HepG2 (cell line): ENCODE results near the gene STX5. TPM values are rescaled to one million over a fixed set of nuclear protein-coding genes. Genes with fewer than 3 reads are reported as not detected.

Experiments
- CHD4 ChIP-seq: fragments of 200-600 bp; sonication (generic); IDR thresholded peaks from 2 replicates; pipeline ENCODE4 v1.7.0; 2017; ENCODE audit warnings: mild to moderate bottlenecking, low read length, borderline replicate concordance
- EP300 ChIP-seq, 3 experiments: sonication (generic) in 1 of 3; formaldehyde crosslinking in 1 of 3; IDR thresholded peaks; 2 replicates each; pipeline versions ENCODE4 v1.5.1 to v1.6.1; 2011 to 2020; ENCODE audit warnings: low read depth in 2 of 3, low read length in 2 of 3, borderline replicate concordance in 1 of 3, improper control_type of control experiment in 1 of 3, mild to moderate bottlenecking in 1 of 3, missing genetic modification reagents in 1 of 3, moderate library complexity in 1 of 3
- ETV5 ChIP-seq: IDR thresholded peaks from 2 replicates; pipeline ENCODE4 v1.6.1; 2018; ENCODE audit warnings: missing biosample characterization, missing genetic modification reagents, inconsistent platforms, borderline replicate concordance
- HOXA3 ChIP-seq: sonication (generic); formaldehyde crosslinking; IDR thresholded peaks from 2 replicates; pipeline ENCODE4 v1.5.0; 2020; ENCODE audit warnings: missing genetic modification reagents
- KDM4B ChIP-seq: sonication (generic); formaldehyde crosslinking; IDR thresholded peaks from 2 replicates; pipeline ENCODE4 v1.4.0; 2020; ENCODE audit warnings: missing genetic modification reagents
- KDM5A ChIP-seq: fragments of 200-600 bp; sonication (generic); IDR thresholded peaks from 2 replicates; pipeline ENCODE4 v1.7.0; 2018; ENCODE audit warnings: antibody characterized with exemption, mild to moderate bottlenecking, low read length, borderline replicate concordance
- MBD4 ChIP-seq: IDR thresholded peaks from 2 replicates; pipeline ENCODE4 v1.6.1; 2012; ENCODE audit warnings: low read length, inconsistent platforms, borderline replicate concordance
- MLXIP ChIP-seq: sonication (generic); formaldehyde crosslinking; IDR thresholded peaks from 2 replicates; pipeline ENCODE4 v1.9.0; 2021; ENCODE audit warnings: missing genetic modification reagents, borderline replicate concordance
- MXD3 ChIP-seq: IDR thresholded peaks from 2 replicates; pipeline ENCODE4 v1.6.1; 2016; ENCODE audit warnings: mild to moderate bottlenecking, missing biosample characterization, missing genetic modification reagents
- MXD4 ChIP-seq: IDR thresholded peaks from 2 replicates; pipeline ENCODE4 v1.6.1; 2016; ENCODE audit warnings: mild to moderate bottlenecking, missing biosample characterization, missing genetic modification reagents
- MYNN ChIP-seq: sonication (generic); formaldehyde crosslinking; IDR thresholded peaks from 2 replicates; pipeline ENCODE4 v1.4.0; 2020; ENCODE audit warnings: mild to moderate bottlenecking, low read depth, missing genetic modification reagents
- NFYB ChIP-seq: sonication (generic); formaldehyde crosslinking; IDR thresholded peaks from 2 replicates; pipeline ENCODE4 v1.4.0; 2020; ENCODE audit warnings: missing genetic modification reagents
- SKI ChIP-seq: fragments of 450-650 bp; IDR thresholded peaks from one replicate; pipeline ENCODE4 v1.6.1; 2018; ENCODE audit warnings: mild to moderate bottlenecking; ENCODE audit not compliant: partially characterized antibody
- SOX13 ChIP-seq, 3 experiments: fragments of 450-650 bp in 1 of 3; sonication (generic) in 1 of 3; formaldehyde crosslinking in 1 of 3; IDR thresholded peaks in 2 of 3; conservative IDR thresholded peaks in 1 of 3; 2 replicates each; pipeline versions ENCODE4 v1.5.0 to v1.6.1; 2016 to 2020; ENCODE audit warnings: antibody characterized with exemption in 1 of 3, mild to moderate bottlenecking in 1 of 3, missing compliant biosample characterization in 1 of 3, missing genetic modification reagents in 1 of 3, moderate library complexity in 1 of 3
- TBX3 ChIP-seq: fragments of 450-650 bp; IDR thresholded peaks from 2 replicates; pipeline ENCODE4 v1.6.1; 2017; ENCODE audit warnings: antibody characterized with exemption, mild to moderate bottlenecking, inconsistent platforms, borderline replicate concordance
- ZFP62 ChIP-seq: sonication (generic); formaldehyde crosslinking; IDR thresholded peaks from 2 replicates; pipeline ENCODE4 v1.4.0; 2020; ENCODE audit warnings: missing genetic modification reagents
- ZFP90 ChIP-seq: sonication (generic); formaldehyde crosslinking; IDR thresholded peaks from 2 replicates; pipeline ENCODE4 v1.8.0; 2022; ENCODE audit warnings: missing genetic modification reagents, mild to moderate bottlenecking, inconsistent platforms, borderline replicate concordance
- ZKSCAN8 ChIP-seq: IDR thresholded peaks from 2 replicates; pipeline ENCODE4 v1.6.1; 2016; ENCODE audit warnings: borderline replicate concordance, missing genetic modification reagents, missing compliant biosample characterization
- ZMYM4 ChIP-seq: sonication (generic); formaldehyde crosslinking; IDR thresholded peaks from 2 replicates; pipeline ENCODE4 v1.8.1; 2023; ENCODE audit warnings: mild to moderate bottlenecking, missing genetic modification reagents
- ZNF280B ChIP-seq: sonication (generic); formaldehyde crosslinking; IDR thresholded peaks from 2 replicates; pipeline ENCODE4 v1.5.0; 2020; ENCODE audit warnings: missing genetic modification reagents, mild to moderate bottlenecking, borderline replicate concordance
- ZNF331 ChIP-seq: sonication (generic); formaldehyde crosslinking; IDR thresholded peaks from 2 replicates; pipeline ENCODE4 v1.4.0; 2020; ENCODE audit warnings: missing genetic modification reagents
- ZNF460 ChIP-seq: sonication (generic); formaldehyde crosslinking; IDR thresholded peaks from 2 replicates; pipeline ENCODE4 v1.5.1; 2020; ENCODE audit warnings: missing genetic modification reagents, mild to moderate bottlenecking, borderline replicate concordance
- ZNF556 ChIP-seq: sonication (generic); formaldehyde crosslinking; IDR thresholded peaks from 2 replicates; pipeline ENCODE4 v1.4.0; 2020; ENCODE audit warnings: mild to moderate bottlenecking, missing genetic modification reagents, borderline replicate concordance
- ZNF580 ChIP-seq: IDR thresholded peaks from 2 replicates; pipeline ENCODE4 v1.6.1; 2016; ENCODE audit warnings: low read depth, borderline replicate concordance
- ZNF784 ChIP-seq: sonication (generic); formaldehyde crosslinking; IDR thresholded peaks from 2 replicates; pipeline ENCODE4 v1.5.1; 2020; ENCODE audit warnings: missing genetic modification reagents, mild to moderate bottlenecking, borderline replicate concordance
- polyA plus RNA-seq, 8 experiments: library from polyadenylated mRNA; depleted of rRNA in 3 of 8; stranded (reverse) in 7 of 8; unstranded in 1 of 8; fragments of >200 nt; fragmentation: Illumina TruSeq in 4 of 8; extraction: Trizol in 4 of 8; gene quantifications; 2 replicates each; pipeline versions ENCODE4 v1.2.1 to v1.2.3, GENCODE V29; 2011 to 2016; ENCODE audit warnings: low read depth in 4 of 8, missing spikeins in 1 of 8, mixed read lengths in 1 of 8; ENCODE audit not compliant: insufficient read depth in 1 of 8
- total RNA-seq, 5 experiments: library from RNA; depleted of rRNA; stranded (reverse); fragments of >200 nt; fragmentation: Illumina TruSeq; extraction: Trizol; gene quantifications; 2 replicates each; pipeline ENCODE4 v1.2.3, GENCODE V29; 2016; ENCODE audit warnings: low read depth in 1 of 5

STX5 gene
- total and polyA plus RNA-seq, 2 of the 13 experiments (the other 11 are each of a cell fraction or from before 2014, with no cell fraction given): 26.9 to 30.0 TPM

- TF ChIP-seq ZNF280B (no peak), ZNF331 (CRISPR knock-in tag) (no peak), ZNF580 (CRISPR knock-in tag) (no peak), CHD4 (no peak), ZFP90 (CRISPR knock-in tag) (no peak), KDM5A (no peak), KDM4B (CRISPR knock-in tag) (no peak), ZNF556 (CRISPR knock-in tag) (no peak), HOXA3 (no peak), ZNF460 (CRISPR knock-in tag) (no peak), ZMYM4 (CRISPR knock-in tag) (no peak), ZKSCAN8 (CRISPR knock-in tag) (no peak), MYNN (CRISPR knock-in tag) (no peak), EP300 (IDR thresholded peaks at IDR 0.05; ENCODE audit: low read depth in 2 of 2, low read length in 2 of 2) (peak in 1 of 2 experiments; percentile 48; a peak in 1 of 4 replicates), EP300 (CRISPR knock-in tag; IDR thresholded peaks at IDR 0.05; ENCODE audit: borderline replicate concordance) (no peak), ZFP62 (no peak), MBD4 (no peak), MLXIP (no peak), ETV5 (peak; percentile 66; the same call in 1 of the 2 replicates), MXD4 (CRISPR knock-in tag) (no peak), NFYB (no peak), MXD3 (CRISPR knock-in tag) (no peak), ZNF784 (CRISPR knock-in tag) (no peak), SOX13 (IDR thresholded peaks at IDR 0.05) (no peak), SOX13 (CRISPR knock-in tag; conservative IDR thresholded peaks at IDR 0.05 in 1 of 2, IDR thresholded peaks at IDR 0.05 in 1 of 2) (peak in 1 of 2 experiments; percentile 32; a peak in 1 of 4 replicates), TBX3 (no peak), SKI (no peak)
Observed at GRCh38 chr11:62846177-62846576, 14.3 kb upstream of the STX5 start (continued).
